AG10803 (cell line): ENCODE measurements around the gene CEP112.

Experiments used
- DNase-seq: peaks from one replicate; pipeline ENCODE4 v3.0.0; 2010; ENCODE audit warnings: low read depth
- H3K4me3 ChIP-seq: 2 replicates; pipeline ENCODE4 v1.5.1; 2011; ENCODE audit warnings: mild to moderate bottlenecking, low read length, control low read depth
- CTCF ChIP-seq: conservative IDR thresholded peaks from 2 replicates; pipeline ENCODE4 v1.5.1; 2011; ENCODE audit warnings: mild to moderate bottlenecking, low read length, control low read depth, inconsistent platforms

CEP112 gene

GRCh38 chr17:65984299-65984698 is 207.6 kb downstream of the CEP112 start:
- no peak overlapping the region for H3K4me3 ChIP-seq
- DNase-seq = no peak

DNA sequence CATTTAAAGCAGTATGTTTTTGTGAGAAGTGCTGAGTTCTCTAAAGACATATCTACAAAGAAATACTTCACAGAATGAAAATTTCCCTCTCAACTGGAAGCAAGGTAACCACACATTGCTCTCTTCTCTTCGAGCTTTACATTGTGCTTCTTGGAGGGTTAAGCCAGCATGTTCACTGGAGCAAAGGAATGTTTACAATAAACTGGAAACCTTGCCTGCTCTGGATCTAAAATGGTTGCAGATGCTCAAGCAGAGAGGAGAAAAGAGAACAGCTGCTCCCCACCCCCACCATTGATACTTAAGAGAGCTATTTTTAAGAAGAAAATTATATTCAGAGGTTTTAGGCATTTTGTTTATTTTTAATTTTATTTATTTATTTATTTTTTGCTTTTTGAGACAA is 213.1 kb downstream of the CEP112 start:
- TF ChIP-seq CTCF = no peak
- no peak overlapping the region for H3K4me3 ChIP-seq
- no peak for DNase-seq

More at GRCh38 chr17:65984299-65984698, 207.6 kb downstream of the CEP112 start:
- TF ChIP-seq CTCF = no peak

DNA sequence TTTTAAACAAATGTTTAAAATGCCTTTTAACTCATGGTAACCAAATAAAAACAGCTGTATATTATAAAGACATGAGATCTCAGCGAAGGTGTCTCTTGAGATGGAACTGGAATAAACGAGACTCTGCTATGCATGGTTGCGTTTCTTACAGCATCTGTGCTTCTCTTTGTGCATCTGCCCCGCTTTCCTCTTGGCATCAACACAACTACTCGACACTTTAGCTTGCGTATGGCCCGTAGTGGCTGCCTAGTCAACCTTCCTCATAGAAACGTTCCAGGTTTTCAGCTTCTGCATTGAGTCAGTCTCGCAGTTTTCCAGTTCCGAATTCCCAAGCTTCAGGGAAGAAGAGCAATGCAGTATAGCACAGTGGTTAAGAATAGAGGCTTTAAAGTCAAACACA is 214.9 kb downstream of the CEP112 start:
- H3K4me3 ChIP-seq = no peak overlapping the region
- peak; percentile 17 for DNase-seq
- no peak for TF ChIP-seq CTCF

GRCh38 chr17:65975878-65976277 is 216.1 kb downstream of the CEP112 start:
- no peak for TF ChIP-seq CTCF
- DNase-seq = no peak
- H3K4me3 ChIP-seq = no peak overlapping the region

DNA sequence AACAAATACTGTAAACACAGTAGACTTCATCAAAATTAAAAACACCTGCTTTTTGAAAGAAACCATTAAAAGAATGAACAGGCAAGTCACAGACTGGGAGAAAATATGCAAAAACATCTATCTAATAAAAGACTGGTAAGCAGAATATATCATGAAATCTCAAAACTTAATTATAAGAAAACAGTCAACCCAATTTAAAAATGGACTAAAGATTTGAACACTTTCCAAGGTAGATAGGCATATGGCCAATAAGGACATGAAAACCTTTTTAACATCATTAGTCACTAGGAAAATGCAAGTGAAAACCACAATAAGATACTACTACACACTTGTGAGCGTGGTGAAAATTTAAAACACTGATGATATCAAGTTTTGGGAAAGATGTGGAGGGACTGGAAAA is 218.7 kb downstream of the CEP112 start:
- no peak for DNase-seq
- no peak overlapping the region for H3K4me3 ChIP-seq
- no peak for TF ChIP-seq CTCF

GRCh38 chr17:65967372-65967771 is 224.6 kb downstream of the CEP112 start:
- no peak overlapping the region for H3K4me3 ChIP-seq
- TF ChIP-seq CTCF = no peak
- no peak for DNase-seq

GRCh38 chr17:65966072-65966695 is 225.7 kb downstream of the CEP112 start:
- H3K4me3 ChIP-seq = no peak overlapping the region
- no peak for DNase-seq
- no peak for TF ChIP-seq CTCF
